ENCODE data around the gene RANBP10.

GRCh38 chr16:67846063-67846319 is 39.6 kb upstream of the RANBP10 start:
- TF ChIP-seq CTCF (IDR thresholded peaks at IDR 0.05) (no peak), EZH2 (IDR thresholded peaks at IDR 0.05) (no peak), EZH2phosphoT487 (IDR thresholded peaks at IDR 0.05) (no peak)
